ENCODE measurements around the gene NSMF. TPM values are rescaled to one million over a fixed set of nuclear protein-coding genes. Genes with fewer than 3 reads are reported as not detected.
A peak's percentile ranks its signal among the peaks of the same experiment; 100 is the strongest.

Gene NSMF
- total RNA-seq, 1 donor from 2014 or later, result 20.4 TPM

DNA sequence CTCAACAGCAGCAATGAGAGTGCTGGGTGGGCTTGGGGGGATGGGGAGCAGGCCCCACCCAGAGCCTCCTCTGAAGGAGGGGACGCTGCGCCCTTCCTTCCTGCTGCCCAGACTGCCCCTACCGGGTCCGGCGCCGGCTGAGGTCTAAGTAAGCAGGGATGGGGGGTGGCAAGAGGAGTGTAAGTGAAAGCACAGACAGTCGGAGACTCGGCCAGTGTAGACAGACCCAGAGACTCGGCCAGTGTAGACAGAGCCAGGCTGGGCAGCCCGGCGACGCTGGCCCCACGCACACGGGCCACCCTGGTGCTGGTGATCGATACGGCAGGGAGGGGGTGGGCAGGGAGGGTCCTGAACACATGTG lies 10.6 kb downstream of the NSMF start:
- DNase-seq (ENCODE audit: low read depth), result no peak

DNA sequence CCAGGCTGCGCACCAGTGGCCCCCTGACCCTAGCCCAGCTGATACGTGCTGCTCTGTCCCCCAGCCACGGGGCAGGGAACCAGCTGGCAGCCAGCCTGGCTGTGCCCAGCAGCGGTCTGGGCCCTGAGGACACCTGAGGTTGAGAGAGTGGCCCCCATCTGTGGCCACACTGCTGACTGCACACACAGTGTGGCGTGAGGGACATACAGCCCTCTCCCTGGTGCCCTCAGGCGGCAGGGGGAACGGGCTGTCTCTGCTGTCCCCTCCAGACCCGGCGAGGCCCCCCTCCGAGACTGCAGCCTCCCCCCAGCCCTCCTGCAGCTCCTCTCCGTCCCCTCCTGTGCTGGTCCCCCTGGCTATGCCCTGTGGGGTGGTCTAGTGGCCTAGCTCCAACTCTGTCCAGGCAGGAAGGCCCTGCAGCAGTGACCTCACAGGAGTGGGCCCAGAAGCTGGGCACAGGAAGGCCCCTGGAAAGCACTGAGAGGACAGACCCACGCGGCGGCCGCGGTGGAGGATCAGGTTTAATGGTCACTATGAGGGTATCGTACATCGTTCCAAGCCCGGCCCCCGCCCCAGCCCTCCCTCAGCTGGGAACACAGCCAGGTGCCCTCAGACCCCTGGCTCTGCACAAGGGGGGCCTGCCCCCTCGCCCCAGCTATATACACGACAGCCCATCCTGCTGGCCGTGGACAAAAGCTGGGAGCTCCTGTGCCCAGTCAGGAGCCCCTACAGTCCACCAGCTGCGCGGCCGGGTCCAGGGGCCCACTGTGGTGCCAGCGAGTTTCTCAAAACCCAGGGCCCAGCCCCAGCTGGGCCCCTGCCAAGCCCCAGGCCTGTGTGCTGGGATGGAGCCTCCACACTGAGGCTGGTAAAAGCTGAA lies 11.2 kb downstream of the NSMF start:
- DNase-seq (ENCODE audit: low read depth), result no peak

DNA sequence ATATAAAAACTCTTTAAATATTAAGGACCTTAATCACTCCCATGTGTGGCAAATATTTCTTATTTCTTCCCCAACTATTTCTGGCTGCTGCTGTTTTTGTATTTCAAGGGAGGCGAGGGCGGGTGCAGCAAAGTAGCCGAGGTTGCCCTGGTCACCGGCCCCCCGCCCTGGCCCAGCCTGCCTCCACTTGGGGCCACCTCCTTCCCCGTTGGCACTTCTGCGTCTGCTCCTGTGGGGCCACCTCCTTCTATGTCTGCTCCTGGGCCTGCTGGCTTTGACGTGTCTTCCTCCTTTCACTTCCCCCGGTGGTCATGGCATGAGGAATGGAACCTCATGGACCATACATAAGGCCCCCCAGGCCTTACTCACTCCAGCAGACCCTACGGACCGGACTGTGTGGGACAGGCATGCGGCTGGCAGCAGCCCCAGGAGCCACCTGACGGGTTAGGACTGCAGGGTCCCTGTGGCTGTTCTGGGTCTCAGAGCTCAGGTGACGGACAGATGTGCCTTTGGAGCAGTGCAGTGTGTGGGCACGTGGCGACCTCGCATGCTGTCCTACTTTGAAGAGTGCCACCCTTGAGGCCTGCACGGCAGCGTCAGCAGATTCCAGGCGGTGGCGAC lies 12.2 kb downstream of the NSMF start:
- no peak for DNase-seq (ENCODE audit: low read depth)

DNA sequence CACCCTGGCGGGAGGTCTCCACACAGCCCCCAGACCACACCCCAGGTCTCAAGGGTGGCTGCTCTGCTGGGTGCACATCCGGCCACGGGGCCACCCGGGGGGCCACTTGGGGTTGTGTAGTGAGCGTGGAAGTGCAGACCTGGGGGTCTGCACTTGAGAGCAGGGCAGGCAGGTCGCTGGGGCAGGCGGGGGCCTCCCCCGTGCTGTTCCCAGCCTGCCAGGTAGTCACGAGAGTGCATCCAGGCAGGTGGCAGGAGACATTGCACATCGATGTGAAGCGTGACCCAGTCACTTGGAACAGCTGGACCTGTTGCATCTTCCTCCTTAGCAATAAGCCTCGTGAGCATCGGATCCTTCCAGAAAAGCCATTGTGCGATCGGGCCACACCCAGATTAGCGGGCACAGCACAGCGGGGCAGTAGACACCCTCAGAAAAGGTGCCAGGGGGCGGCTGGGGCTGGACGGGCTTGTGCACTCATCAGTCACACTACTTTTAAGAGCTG lies 13.2 kb downstream of the NSMF start:
- no peak for DNase-seq (ENCODE audit: low read depth)

DNA sequence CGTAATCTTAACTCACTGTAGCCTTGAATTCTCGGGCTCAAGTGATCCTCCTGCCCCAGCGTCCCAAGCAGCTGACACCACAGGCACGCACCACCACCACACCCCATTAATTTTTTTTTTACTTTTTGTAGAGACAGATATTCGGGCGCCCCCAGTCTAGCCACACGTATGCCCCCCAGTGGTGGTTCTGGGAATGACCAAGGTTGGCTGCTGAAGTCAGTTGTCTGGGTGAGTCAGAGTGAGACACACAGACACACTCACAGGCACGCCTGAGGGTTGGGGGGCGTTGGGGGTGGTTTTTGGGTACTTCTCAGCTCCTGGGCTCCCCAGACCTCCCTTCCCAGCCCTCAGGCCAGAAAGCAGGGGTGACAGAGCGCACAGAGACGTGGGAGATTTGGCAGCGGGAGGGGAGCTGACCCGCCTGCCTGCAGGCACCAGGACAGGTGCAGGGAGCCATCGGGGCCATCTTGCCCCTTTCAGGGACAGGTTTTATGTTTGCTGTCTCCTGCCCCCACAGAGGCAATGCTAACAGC lies 13.8 kb downstream of the NSMF start:
- DNase-seq (ENCODE audit: low read depth), result peak; percentile 61

DNA sequence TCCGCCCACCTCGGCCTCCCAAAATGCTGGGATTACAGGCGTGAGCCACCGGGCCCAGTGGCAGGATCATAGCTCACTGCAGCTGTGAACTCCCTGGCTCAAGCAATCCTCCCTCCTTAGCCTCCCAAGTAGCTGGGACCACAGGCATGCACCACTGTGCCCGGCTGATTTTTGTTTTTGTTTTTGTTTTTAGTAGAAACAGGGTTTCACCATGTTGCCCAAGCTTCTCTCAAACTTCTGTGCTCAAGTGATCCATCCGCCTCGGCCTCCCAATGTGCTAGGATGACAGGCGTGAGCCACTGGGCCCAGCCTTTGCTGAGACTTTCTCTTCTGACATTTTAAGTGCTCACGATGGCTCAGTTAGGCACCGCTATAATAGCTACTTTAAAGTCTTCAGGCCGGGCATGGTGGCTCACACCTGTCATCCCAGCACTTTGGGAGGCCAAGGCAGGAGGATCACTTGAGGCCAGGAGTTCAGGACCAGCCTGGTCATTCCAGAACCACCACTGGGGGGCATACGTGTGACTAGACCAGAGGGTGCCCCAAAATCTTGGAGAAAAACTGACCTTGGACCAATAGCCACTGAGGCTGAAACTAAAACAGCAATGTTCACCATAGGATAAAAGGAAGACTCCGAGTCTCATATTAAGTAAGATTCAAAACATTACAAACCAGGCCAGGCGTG lies 14.9 kb downstream of the NSMF start:
- no peak for DNase-seq (ENCODE audit: low read depth)

DNA sequence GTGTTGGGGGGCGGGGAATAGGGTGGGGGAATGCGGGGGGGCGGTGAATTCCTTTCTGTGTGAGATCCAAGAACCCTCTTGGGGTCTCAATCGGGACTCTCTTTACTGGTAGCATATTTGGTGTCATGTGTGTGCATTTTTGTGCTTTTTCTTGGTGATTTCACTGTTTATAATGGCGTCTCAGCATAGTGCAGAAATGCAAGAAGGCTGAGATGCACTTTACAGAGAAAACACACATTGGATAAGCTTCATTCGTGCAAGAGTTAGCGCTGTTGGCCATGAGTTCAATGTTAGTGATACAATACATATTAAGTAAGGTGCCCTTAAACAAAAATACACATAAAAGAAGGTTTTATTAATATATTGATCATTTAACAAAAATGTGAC lies 17.2 kb downstream of the NSMF start:
- DNase-seq (ENCODE audit: low read depth), result no peak

DNA sequence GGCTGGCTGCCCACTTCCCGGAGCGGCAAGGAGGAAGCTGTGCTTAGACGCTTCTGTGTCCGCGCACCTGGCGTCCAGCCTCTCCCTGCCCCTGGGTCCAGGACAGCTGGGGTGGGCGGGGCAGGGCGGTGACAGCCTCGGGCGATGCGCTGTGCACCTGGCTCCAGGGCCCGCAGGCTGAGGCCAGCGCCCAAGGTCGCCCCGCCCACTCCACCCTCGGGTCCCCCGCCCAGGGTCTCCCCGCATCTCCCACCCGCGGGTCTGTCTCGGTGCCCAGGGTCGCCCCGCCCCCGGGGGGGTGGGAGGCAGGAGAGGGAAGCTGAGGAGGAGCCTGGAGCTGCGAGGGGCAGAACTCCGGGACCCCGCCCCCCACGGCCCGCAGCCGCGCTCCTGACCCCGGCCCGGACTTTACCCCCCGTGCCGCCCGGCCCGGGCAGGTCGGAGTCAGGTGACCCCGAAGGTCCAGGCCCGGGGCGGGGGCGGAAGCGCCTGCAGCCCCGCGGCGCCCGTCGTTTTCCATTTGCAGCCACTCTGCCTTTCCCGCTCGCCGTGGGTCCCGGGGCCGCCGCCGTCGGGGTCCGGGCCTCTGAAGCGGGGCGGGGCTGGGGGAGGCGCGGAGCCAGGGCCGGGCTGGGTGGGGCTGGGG lies 17.7 kb downstream of the NSMF start, which contains the start of gene ENTPD8:
Gene ENTPD8 (minus strand): TSS at position 69 of the 646 bp plus-strand sequence. CDS start 3,072 bp downstream, outside the sequence.
- no peak for DNase-seq (ENCODE audit: low read depth)

DNA sequence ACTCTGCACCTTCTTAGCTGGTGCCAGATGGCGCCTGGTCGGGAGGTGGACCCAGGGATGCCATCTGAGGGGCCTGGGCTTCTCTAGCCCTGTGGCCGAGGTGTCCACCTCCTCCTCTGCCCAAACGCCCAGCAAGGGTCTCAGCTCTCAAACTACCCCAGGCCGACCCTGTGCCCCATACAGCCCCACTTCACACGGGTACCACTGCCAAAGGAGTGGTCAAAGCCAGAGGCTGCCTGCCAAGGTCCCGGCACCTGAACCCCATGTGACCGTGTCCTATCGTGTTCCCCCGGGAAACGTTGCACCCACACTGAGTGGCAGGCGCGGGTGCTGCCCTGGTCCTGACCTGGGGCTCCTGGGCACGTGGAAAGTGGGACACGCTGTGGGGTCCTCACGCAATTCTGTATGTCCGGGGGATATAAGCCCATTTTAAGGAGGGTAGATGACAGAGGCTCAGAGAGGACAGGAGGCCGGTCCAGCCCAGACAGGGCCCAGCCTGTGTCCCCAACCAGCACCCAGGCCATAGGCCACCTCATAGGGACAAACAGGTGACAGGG lies 19.9 kb downstream of the NSMF start:
- no peak for DNase-seq (ENCODE audit: low read depth)

DNA sequence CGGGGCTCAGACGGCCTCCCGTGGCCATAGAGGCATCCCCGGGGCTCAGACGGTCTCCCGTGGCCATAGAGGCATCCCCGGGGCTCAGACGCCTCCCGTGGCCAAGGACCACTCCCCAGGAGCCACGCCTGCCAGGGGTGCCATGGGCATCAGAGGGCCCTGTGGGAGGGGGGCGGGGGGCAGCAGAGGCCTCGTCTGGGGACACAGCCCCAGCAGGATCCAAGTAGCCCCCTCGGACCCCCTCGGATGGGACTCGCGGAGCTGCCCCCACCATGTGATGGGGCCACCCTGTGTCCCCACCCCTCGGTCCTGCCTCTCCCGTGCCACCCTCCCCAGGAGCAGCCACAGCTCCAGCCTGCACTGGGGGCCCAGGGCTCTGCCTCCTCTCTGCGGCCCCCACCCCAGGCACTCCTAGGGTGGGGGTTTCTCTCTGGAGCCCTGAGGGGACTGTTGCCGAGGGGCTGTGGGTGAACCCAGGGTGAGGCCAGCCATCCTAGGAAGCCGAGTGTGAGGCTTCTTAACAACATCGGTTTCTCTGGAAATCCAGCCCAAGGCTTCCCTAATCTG lies 20.5 kb downstream of the NSMF start:
- no peak for DNase-seq (ENCODE audit: low read depth)

DNA sequence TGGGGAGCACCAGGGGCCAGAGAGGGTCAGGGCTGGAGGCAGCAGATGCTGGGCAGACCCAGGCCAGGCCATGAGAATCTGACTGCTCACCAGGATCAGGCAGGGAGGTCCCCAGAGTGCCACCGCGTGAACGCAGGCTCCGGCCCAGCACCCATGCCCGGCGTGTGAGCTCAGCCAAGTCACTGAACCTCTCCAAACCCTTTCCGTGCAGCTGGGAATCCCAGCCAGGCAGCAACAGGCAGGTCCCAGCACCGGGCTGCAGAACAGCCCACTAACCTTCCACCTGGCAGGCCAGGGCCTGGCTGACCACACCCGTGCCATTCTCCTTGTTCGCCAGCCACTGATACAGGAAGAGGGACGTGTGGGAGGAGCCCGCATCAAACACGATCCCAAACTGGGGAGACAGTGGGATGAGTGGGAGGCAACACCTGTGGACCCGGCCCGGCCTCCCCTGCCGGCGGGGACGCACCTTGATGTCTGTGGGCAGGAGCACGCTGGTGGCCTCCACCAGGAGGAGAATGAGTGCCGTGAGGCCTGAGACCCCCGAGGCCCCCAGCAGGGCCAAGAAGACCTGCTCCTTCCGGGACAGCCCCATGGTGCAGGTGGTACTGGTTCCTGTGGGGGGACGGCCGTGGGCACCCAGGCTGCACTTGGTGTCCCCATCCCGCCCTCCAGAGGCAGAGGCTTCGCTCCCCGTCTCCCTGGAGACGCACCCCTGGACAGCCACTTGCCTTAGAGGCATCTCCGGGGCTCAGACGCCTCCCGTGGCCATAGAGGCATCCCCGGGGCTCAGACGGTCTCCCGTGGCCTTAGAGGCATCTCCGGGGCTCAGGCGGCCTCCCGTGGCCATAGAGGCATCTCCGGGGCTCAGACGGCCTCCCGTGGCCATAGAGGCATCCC lies 21.2 kb downstream of the NSMF start:
- DNase-seq (ENCODE audit: low read depth), result no peak

DNA sequence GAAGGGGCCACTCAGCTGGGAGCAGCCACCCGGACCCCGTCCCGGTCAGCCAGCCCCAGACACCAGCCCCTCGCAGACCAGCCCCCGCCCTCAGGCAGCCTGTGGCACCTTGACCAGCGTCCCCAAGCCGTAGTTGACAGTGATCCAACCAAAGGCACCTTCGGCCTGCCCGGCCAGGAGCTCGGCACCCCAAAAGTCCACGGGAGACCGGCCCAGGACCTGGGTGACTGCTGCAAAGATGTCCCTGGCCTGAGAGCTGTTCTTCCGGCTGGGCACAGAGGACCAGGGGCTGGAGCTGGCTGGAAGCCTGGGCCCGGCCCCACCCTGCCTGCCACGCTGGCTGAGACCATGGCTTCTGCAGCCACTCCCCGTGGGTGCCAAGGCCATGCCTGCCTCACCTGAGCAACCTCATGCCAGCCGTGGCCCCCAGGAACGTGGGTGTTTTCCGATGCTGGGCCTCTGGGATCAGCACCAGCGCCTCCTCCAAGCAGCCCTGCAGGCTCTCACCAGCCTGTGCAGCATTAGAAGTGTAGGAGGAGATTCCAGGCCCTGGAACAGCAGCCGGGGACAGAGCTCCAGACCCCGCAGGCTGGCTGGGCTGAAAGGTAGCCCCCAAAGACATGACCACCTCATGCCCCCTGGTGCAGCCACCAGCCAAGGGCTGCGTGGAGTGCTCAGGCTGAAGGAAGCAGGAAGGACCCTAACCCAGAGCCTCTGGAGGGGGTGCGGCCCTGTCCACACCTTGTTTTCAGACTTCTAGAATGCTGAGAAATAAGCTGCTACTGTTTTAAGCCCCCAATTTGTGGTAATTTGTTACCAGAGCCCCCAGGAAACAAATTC lies 22.2 kb downstream of the NSMF start:
- no peak for DNase-seq (ENCODE audit: low read depth)

DNA sequence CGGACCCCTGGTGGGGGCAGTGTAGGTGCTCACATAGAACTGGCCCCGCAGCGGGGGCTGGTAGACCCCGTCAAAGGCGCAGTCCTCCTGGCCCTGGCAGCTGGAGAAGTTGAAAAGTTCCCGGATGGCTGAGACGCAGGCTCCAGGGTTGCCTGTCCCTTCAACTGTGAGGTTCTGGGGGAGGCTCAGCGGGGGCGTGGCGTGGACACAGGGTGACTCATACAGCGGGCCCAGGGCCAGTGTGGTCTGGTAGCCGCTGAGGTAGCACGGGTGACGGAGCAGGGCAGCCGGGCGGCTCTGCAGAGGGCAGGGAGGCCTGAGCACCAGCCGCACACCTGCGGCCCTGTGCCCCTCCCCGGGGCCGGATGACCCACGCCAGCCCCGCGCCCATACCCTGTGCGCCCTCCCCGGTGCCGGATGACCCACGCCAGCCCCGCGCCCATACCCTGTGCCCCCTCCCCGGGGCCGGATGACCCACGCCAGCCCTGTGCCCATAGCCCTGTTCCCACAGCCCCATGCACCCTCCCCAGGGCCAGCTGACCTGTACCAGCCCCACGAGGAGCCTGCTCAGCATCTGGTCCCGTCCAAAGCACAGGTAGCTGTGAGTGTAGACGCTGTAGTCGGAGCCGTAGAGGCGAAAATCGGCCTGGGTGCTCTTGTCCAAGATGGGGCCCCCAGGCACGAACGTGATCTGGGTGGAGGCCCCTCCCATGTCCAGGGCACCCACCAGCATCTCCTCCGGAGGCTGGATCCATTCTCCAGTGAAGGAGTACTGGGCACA lies 23.0 kb downstream of the NSMF start:
- peak; percentile 85 for DNase-seq (ENCODE audit: low read depth)

DNA sequence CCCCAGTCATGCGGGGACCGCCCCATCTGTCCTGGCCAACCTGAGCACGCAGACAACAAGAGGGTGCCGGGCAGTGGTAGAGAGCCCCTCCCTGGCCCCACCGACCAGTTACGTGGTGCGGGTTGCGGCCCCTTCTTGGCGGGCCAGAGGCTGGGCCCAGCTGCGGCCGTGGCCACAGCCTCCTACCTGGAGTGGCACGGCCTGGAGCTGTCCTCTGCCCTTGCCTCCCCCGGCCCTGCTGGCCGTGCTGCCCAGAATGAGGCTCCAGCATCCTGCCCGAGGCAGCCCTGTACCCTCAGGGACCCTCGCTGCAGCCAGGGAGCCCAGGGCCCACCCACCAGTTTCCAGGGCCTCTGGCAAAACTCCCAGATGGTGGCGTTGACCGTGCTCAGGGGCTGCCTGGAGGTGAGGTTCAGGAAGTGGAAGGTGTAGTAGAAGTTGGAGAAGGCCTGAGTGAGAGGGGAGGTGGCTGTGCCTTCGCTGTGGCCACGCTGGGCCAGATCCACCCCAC lies 23.7 kb downstream of the NSMF start:
- no peak for DNase-seq (ENCODE audit: low read depth)

DNA sequence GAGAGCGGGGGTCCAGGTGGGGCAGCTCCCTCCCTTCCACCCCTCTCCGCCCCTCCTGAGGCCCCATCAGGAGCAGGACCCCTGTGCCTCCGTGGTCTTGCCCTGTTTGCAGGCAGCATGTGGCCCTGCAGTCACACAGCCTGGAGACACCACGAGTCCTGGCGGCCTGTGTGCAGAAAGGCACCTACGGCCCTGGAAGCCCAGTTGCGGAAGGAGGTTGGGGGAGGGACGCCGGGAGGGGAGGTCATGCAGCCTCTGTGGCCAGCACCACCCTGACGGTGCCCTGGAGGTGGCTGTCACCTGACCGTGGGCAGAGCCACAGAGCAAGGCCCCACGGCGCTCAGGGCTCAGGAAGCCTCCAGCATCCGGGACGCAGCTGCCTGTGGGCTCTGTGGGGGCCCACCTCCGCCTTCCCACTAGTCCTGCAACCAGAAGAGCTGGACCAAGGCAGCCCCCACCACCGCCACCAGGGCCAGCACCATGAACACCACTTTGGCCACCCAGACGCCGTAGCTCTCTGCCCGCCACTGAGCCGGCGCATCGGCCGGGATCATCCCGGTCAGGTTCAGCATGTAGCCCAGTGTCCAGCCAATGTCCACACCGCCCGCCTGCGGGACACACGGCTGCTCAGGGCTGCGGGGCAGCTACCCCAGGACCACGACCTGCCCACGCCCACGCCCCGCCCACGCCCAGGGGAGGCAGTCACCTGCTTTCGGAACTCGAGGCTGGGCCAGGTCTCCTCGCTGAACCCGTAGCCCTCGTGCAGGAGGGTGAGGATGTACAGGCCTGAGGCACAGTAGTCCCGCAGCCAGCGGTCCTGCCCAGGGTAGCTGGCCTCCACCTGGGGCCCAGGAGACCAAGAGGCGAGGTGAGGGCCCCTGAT lies 24.4 kb downstream of the NSMF start:
- no peak for DNase-seq (ENCODE audit: low read depth)

DNA sequence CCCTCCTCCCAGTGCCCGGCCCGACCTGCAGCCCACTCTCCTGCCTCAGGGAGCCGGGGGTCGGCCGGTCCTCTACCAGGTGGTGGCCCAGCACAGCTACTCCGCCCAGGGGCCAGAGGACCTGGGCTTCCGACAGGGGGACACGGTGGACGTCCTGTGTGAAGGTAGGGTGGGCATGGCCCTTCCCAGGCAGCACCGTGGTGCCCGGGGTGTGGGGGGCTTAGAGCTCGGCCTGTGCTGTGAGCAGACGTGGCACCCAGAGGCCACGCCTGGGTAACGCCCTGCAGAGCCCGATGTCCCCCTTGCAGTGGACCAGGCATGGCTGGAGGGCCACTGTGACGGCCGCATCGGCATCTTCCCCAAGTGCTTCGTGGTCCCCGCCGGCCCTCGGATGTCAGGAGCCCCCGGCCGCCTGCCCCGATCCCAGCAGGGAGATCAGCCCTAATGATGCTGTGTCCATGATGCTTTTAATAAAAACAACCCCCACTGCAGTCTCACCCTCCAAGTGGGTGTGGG lies 25.2 kb downstream of the NSMF start:
- DNase-seq (ENCODE audit: low read depth), result no peak

Measured in renal cortical epithelial cell (primary cell).